ENCODE results near the gene IGF2BP2. TPM values are rescaled to one million over a fixed set of nuclear protein-coding genes. Genes with fewer than 3 reads are reported as not detected.

IGF2BP2 gene
- total RNA-seq, 1 experiment from 2014 or later: 66.2 TPM

GRCh38 chr3:185866995-185867394, 42.2 kb upstream of the IGF2BP2 start:
- intact Hi-C loops (cut with micrococcal nuclease; ENCODE audit: unreplicated experiment): no loop called here
- TF ChIP-seq EZH2 (IDR thresholded peaks at IDR 0.05; ENCODE audit: borderline replicate concordance, low read depth, low read length, poor library complexity, severe bottlenecking): no peak
- no peak for TF ChIP-seq CTCF (conservative IDR thresholded peaks at IDR 0.05; ENCODE audit: low read depth, low read length)
- Histone ChIP-seq H3K4me1 (ENCODE audit: insufficient read depth, low read length, poor library complexity, severe bottlenecking) (no peaks in the 10 kb centered on the region), H3K36me3 (ENCODE audit: insufficient read depth, low read length, poor library complexity, severe bottlenecking) (no peaks in the 10 kb centered on the region), H3K27ac (ENCODE audit: low read depth, low read length, poor library complexity, severe bottlenecking) (no peak overlapping the region), H3K9me3 (ENCODE audit: low read depth, low read length, poor library complexity, severe bottlenecking) (no peaks in the 10 kb centered on the region), H3K27me3 (replicated peaks; ENCODE audit: insufficient read depth, low read depth, low read length, poor library complexity) (no peaks in the 10 kb centered on the region), H3K4me3 (ENCODE audit: low read depth, low read length, poor library complexity, severe bottlenecking) (no peak overlapping the region)
- BruUV-seq (replicated peaks): no TSS peak
- ChIA-PET POLR2A (ENCODE audit: low non-redundant PET) (no interaction called here), CTCF (no interaction called here)
- no peak for DNase-seq (ENCODE audit: low spot score)

- POLR2A ChIA-PET (ENCODE audit: low non-redundant PET): no interaction called here
- intact Hi-C loops (cut with micrococcal nuclease; ENCODE audit: unreplicated experiment): no loop called here
These were observed 41.7 kb upstream of the IGF2BP2 start for GRCh38 chr3:185866555-185866954.

GRCh38 chr3:185865247-185865646, 40.4 kb upstream of the IGF2BP2 start:
- no peak for DNase-seq (ENCODE audit: low spot score)
- ChIA-PET POLR2A (ENCODE audit: low non-redundant PET) (no interaction called here), CTCF (no interaction called here)
- H3K4me1 ChIP-seq (ENCODE audit: insufficient read depth, low read length, poor library complexity, severe bottlenecking): no peaks in the 10 kb centered on the region
- no peak overlapping the region for H3K27ac ChIP-seq (ENCODE audit: low read depth, low read length, poor library complexity, severe bottlenecking)
- TF ChIP-seq CTCF (conservative IDR thresholded peaks at IDR 0.05; ENCODE audit: low read depth, low read length) (no peak), EZH2 (IDR thresholded peaks at IDR 0.05; ENCODE audit: borderline replicate concordance, low read depth, low read length, poor library complexity, severe bottlenecking) (no peak)
- H3K27me3 ChIP-seq (replicated peaks; ENCODE audit: insufficient read depth, low read depth, low read length, poor library complexity): no peaks in the 10 kb centered on the region
- no peaks in the 10 kb centered on the region for H3K9me3 ChIP-seq (ENCODE audit: low read depth, low read length, poor library complexity, severe bottlenecking)
- no TSS peak for BruUV-seq (replicated peaks)
- H3K4me3 ChIP-seq (ENCODE audit: low read depth, low read length, poor library complexity, severe bottlenecking): no peak overlapping the region
- intact Hi-C loops (cut with micrococcal nuclease; ENCODE audit: unreplicated experiment): no loop called here
- no peaks in the 10 kb centered on the region for H3K36me3 ChIP-seq (ENCODE audit: insufficient read depth, low read length, poor library complexity, severe bottlenecking)

More at GRCh38 chr3:185866555-185866954, 41.7 kb upstream of the IGF2BP2 start:
- no peaks in the 10 kb centered on the region for H3K36me3 ChIP-seq (ENCODE audit: insufficient read depth, low read length, poor library complexity, severe bottlenecking)
- BruUV-seq (replicated peaks): no TSS peak
- H3K4me3 ChIP-seq (ENCODE audit: low read depth, low read length, poor library complexity, severe bottlenecking): no peak overlapping the region
- TF ChIP-seq CTCF (conservative IDR thresholded peaks at IDR 0.05; ENCODE audit: low read depth, low read length): no peak
- TF ChIP-seq EZH2 (IDR thresholded peaks at IDR 0.05; ENCODE audit: borderline replicate concordance, low read depth, low read length, poor library complexity, severe bottlenecking): no peak
- H3K27me3 ChIP-seq (replicated peaks; ENCODE audit: insufficient read depth, low read depth, low read length, poor library complexity): no peaks in the 10 kb centered on the region
- no peak for DNase-seq (ENCODE audit: low spot score)
- CTCF ChIA-PET: no interaction called here
- no peaks in the 10 kb centered on the region for H3K9me3 ChIP-seq (ENCODE audit: low read depth, low read length, poor library complexity, severe bottlenecking)
- no peaks in the 10 kb centered on the region for H3K4me1 ChIP-seq (ENCODE audit: insufficient read depth, low read length, poor library complexity, severe bottlenecking)
- no peak overlapping the region for H3K27ac ChIP-seq (ENCODE audit: low read depth, low read length, poor library complexity, severe bottlenecking)

Measured in A673 (cell line).